GM12875 (cell line): ENCODE measurements around the gene CD8B.

Experiments used
- H3K4me3 ChIP-seq: one replicate; pipeline ENCODE4 v1.5.1; 2011; ENCODE audit warnings: low read depth, low read length, control low read depth
- CTCF ChIP-seq: IDR thresholded peaks from 2 replicates; pipeline ENCODE4 v1.5.1; 2011; ENCODE audit warnings: low read depth, mild to moderate bottlenecking, control low read depth, inconsistent platforms, low read length, moderate library complexity, borderline replicate concordance; ENCODE audit not compliant: insufficient read depth

The CD8B gene

GRCh38 chr2:86800856-86801567, 60.7 kb downstream of the CD8B start:
- TF ChIP-seq CTCF: no peak

GRCh38 chr2:86794861-86795260, 66.8 kb downstream of the CD8B start:
- TF ChIP-seq CTCF: no peak

More at GRCh38 chr2:86800856-86801567, 60.7 kb downstream of the CD8B start:
- no peak overlapping the region for H3K4me3 ChIP-seq

GRCh38 chr2:86793752-86794151, 67.9 kb downstream of the CD8B start:
- no peak for TF ChIP-seq CTCF
- no peak overlapping the region for H3K4me3 ChIP-seq

More at GRCh38 chr2:86794861-86795260, 66.8 kb downstream of the CD8B start:
- no peak overlapping the region for H3K4me3 ChIP-seq

GRCh38 chr2:86791573-86791972, 70.1 kb downstream of the CD8B start:
- no peak overlapping the region for H3K4me3 ChIP-seq
- no peak for TF ChIP-seq CTCF

GRCh38 chr2:86790676-86791572, 70.8 kb downstream of the CD8B start, which contains the start of gene CD8A:
TSS of gene CD8A (minus strand) at chr2:86790913. CDS start at chr2:86790825, 88 bp downstream.
- H3K4me3 ChIP-seq: no peak within 1 kb of the TSS
- no peak for TF ChIP-seq CTCF

GRCh38 chr2:86790134-86790675, 71.5 kb downstream of the CD8B start:
- no peak overlapping the region for H3K4me3 ChIP-seq
- TF ChIP-seq CTCF: no peak
